HEK293T (cell line): ENCODE results near the gene USP24.

Experiments
- CTBP1 ChIP-seq: fragments of 450-650 bp; IDR thresholded peaks from 2 replicates; pipeline ENCODE4 v1.6.1; 2016; ENCODE audit warnings: borderline replicate concordance
- ELF4 ChIP-seq: fragments of 450-650 bp; IDR thresholded peaks from 2 replicates; pipeline ENCODE4 v1.6.1; 2017; ENCODE audit warnings: antibody characterized with exemption
- FOXK2 ChIP-seq: fragments of 450-650 bp; IDR thresholded peaks from 2 replicates; pipeline ENCODE4 v1.6.1; 2016; ENCODE audit warnings: mild to moderate bottlenecking
- FOXM1 ChIP-seq: fragments of 450-650 bp; IDR thresholded peaks from 2 replicates; pipeline ENCODE4 v1.6.1; 2017; ENCODE audit warnings: mild to moderate bottlenecking, borderline replicate concordance
- HDGF ChIP-seq: fragments of 450-650 bp; IDR thresholded peaks from 2 replicates; pipeline ENCODE4 v1.6.1; 2017; ENCODE audit warnings: antibody characterized with exemption, borderline replicate concordance
- L3MBTL2 ChIP-seq: fragments of 450-650 bp; conservative IDR thresholded peaks from 2 replicates; pipeline ENCODE4 v1.6.1; 2016; ENCODE audit warnings: mild to moderate bottlenecking
- LEF1 ChIP-seq: fragments of 450-650 bp; IDR thresholded peaks from 2 replicates; pipeline ENCODE4 v1.6.1; 2017; ENCODE audit warnings: mild to moderate bottlenecking, borderline replicate concordance
- NFRKB ChIP-seq: fragments of 450-650 bp; IDR thresholded peaks from 2 replicates; pipeline ENCODE4 v1.6.1; 2016; ENCODE audit warnings: mild to moderate bottlenecking, moderate library complexity
- PKNOX1 ChIP-seq: fragments of 450-650 bp; IDR thresholded peaks from 2 replicates; pipeline ENCODE4 v1.6.1; 2016
- SP1 ChIP-seq: fragments of 450-650 bp; IDR thresholded peaks from 2 replicates; pipeline ENCODE4 v1.6.1; 2017
- SUZ12 ChIP-seq: fragments of 450-650 bp; IDR thresholded peaks from 2 replicates; pipeline ENCODE4 v1.6.1; 2016; ENCODE audit warnings: mild to moderate bottlenecking
- TARDBP ChIP-seq: fragments of 450-650 bp; IDR thresholded peaks from 2 replicates; pipeline ENCODE4 v1.6.1; 2016

- TF ChIP-seq HDGF (no peak), FOXM1 (no peak), CTBP1 (no peak), SP1 (no peak), L3MBTL2 (no peak), NFRKB (no peak), TARDBP (no peak), ELF4 (no peak), PKNOX1 (no peak), SUZ12 (no peak), FOXK2 (no peak), LEF1 (no peak)
Measured at GRCh38 chr1:55216096-55216495, 932 bp upstream of the USP24 start.
